Measurements from ENCODE around the gene TTC38.
"Not testable (repeated sequence)": the region's sequence is repeated elsewhere in the genome, so short reads cannot be mapped to it uniquely, and the experiment has no call there.

Gene TTC38

GRCh38 chr22:46297151-46297812 lies 29.5 kb downstream of the TTC38 start:
- peak; percentile 68 for DNase-seq

- DNase-seq, result no peak
Measured at GRCh38 chr22:46299101-46299500, 31.3 kb downstream of the TTC38 start.

DNA sequence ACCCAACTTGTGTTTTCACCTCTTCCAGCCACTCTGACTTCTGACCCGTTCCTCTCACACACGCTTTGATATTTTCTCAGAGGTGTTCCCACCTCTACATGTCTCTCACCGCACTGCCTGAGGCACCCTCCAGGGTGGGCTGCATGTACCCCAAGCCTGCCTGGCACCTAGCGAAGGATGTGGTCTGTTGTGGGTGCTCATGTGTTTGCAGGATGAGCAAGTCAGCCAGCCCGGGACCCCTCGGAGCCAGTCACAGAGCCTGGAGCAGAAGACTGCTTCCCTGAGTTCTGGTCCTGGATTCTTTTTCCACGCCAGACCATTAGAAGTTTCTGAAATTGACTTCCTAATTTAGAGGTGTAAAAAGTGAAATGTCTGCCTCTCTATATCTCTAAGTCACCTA lies 32.7 kb downstream of the TTC38 start:
- no peak for DNase-seq

DNA sequence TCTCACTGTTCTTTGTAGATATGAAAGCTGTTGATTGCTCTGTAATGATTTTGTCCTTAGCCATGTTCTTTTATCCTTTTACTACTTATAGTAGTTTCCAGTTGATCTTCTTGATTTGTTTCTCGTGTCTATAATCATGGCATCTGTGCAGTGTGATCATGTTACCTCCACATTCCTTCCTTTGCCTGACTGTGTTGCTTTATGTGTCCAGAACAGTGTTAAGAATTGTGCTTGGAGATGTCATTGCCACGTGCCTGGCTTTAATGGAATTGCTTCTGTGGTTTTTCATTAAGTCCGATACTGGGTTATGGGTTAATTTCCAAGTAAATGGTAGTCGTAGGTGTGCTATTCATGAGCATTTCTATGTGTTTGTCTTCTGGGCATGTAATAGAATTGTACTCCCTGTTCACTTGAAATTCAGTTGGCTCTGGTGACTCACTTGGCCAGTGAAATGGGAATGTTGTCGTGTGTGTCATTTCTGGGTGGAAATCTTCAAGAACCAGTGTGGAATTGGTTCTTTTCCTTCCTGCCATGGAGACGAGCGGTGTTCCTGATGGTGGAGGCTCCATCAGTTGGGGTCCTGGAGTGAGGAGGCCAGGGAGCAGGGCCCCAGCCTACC lies 35.6 kb downstream of the TTC38 start:
- peak; percentile 28 for DNase-seq

DNA sequence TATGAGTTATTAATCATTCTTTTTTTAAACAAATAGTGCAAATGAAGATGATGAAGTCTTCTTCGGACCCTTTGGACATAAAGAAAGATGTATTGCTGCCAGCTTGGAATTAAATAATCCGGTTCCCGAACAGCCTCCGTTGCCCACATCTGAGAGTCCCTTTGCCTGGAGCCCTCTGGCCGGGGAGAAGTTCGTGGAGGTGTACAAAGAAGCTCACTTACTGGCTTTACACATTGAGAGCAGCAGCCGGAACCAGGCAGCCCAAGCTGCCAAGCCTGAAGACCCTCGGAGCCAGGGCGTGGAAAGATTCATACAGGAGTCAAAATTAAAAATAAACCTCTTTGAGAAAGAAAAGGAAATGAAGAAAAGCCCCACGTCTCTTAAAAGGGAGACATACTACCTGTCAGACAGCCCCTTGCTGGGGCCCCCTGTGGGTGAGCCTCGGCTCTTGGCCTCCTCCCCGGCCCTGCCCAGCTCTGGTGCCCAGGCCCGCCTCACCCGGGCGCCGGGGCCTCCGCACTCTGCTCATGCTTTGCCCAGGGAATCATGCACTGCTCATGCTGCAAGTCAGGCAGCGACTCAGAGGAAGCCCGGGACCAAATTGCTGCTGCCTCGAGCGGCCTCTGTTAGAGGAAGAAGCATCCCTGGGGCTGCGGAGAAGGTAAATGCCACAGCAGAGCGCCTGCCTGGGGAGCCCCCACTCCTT lies 40.6 kb downstream of the TTC38 start:
- no peak for DNase-seq

- no peak for DNase-seq
Measured at GRCh38 chr22:46309526-46310085, 41.8 kb downstream of the TTC38 start.

DNA sequence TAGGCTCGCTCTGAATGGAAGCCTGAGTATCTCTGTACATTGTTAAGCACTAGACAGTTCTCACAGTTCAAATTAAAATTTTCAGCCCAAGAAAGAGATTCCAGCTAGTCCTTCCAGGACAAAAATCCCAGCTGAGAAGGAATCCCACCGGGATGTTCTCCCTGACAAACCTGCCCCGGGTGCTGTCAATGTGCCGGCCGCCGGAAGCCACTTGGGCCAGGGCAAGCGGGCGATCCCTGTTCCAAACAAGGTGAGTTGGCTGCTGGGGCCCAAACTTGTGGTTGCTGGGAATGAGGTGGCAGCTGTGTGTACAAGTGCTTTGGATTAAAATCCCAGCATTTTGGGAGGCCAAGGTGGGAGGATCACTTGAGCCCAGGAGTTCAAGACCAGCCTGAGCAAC lies 44.2 kb downstream of the TTC38 start:
- DNase-seq, result no peak

DNA sequence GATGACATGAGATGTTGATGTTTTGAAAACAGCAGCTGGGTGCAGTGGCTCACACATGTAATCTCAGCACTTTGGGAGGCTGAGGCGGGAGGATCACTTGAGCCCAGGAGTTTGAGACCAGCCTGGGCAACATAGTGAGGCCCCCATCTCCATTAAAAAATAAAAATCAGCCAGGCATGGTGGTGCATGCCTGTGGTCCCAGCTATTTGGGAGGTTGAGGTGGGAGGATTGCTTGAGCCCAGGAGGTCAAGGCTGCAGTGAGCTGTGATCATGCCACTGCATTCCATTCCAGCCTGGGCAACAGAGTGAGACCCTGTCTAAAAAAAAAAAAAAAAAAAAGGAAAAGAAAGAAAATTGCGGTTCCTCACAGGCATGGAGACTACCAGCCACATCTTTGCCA lies 45.0 kb downstream of the TTC38 start:
- not testable (repeated sequence) for DNase-seq

DNA sequence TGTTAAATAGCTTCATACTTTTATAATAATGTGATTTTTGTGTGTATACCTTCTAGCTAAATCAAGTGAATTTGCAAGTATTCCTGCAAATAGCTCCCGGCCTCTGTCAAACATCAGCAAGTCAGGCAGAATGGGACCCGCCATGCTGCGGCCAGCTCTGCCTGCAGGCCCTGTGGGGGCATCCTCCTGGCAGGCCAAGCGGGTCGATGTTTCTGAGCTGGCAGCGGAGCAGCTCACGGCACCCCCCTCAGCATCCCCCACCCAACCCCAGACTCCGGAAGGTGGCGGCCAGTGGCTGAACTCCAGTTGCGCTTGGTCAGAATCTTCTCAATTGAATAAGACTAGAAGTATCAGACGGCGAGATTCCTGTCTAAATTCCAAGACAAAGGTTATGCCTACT lies 48.2 kb downstream of the TTC38 start:
- no peak for DNase-seq

DNA sequence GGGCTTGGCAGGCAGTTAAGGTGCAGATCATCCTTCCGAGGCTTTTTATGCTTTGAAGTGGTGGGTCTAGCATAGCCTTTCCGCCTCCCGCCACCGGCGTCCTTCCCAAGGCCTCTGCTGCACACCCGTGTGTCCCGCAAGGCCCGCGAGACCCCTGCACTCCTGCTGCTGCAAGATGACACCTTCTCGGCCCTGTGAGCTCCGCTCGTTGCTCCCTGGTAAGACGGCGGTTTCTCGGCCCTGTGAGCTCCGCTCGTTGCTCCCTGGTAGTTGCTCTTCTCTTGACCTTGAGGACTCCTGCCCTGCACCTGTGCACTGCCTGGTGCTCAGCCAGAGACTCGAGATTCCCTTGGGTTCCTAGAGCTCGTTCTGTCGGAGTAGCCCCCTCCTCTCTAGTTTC lies 49.8 kb downstream of the TTC38 start:
- DNase-seq, result no peak

DNA sequence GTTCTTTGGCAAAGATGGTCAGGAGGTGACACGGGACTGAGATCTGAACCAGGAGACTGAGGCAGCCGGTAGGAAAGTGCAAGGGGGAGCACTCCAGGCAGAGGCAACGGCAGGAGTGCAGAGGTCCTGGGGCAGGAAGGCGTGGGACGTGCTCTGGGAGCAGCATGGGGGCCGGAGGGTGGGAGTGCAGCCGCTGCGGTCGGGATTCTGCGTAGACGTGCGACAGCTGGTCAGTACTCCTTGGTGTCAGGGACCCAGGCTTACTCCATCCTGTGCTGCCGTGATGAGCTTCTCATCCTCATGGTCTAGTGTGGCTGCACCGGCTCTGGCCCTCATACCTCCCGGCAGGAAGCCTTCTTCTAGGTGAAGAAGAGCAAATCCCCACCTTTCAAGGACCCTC lies 50.8 kb downstream of the TTC38 start:
- no peak for DNase-seq

DNA sequence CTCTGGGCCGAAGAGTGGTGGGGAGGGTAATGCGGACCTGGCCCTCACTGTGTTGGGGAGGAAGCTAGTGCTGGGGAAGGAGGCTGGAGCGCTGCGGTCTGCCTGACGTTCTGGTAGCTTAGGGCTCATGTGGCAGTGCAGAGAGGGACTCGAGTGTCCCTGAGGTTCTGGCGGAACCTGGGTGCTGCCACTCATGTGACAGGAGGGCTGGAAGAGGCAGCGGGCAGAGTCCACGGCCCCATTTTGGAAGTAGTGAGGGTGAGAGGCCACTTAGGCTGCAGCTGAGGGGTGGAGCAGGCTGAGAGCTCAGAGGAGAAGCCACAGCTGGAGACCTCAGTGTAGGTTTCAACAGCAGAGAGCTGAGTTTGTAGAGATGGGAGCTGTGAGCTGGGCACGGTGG lies 51.5 kb downstream of the TTC38 start:
- no peak for DNase-seq

DNA sequence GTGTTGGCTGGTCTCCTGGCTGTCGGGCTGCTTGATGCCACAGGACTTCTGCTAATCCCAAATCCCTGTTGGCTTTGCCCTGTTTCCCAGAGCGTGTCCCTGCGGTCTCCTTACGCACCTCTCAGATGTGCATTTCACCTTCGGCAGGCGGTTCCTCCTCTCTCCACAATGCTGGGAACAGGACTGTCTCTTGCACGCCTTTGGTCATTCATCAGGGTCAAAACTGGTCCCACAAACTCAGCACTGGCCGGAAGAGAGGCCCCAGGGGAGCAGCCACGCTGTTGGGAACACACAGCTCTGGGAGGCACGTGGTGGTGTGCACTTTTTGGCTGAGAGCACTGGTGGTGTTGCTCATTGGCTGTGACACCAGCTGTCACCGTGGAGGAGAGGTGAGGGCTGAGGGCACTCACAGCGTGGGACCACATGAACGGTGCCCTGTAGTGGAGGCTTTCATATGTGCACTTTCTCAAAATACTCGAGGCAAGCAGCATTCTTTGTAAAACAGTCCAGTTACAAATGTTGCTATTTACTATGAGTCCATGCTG lies 52.4 kb downstream of the TTC38 start:
- DNase-seq, result no peak

DNA sequence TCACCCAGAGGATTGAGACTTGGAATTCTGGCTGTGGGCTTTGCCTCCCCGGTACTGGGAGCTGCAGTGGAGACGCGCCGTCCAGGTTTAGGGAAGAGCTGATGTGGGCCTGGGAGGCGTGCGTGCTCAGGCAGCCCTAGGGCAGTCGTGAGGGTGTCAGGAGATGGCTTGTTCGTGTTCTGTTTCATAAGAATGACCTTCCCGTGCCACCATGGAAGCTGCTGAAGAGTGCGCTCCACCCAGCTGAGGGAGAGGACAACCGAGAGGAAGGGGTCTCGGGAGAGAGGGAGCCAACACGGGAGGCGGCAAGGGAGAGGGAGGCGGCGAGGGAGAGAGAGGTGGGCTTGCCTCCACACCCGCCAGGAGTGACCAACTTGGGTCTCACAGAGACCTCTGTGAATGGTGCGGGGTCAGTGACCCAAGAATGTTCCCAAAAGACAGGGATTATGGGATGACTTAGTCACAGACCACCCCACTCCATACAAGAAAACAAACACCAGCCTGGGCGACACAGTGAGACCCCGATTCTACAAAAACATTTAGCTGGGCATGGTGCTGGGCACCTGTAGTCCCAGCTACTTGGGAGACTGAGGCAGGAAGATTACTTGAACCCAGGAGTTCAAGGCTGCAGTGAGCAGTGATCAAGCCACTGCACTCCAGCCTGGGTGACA lies 53.0 kb downstream of the TTC38 start:
- DNase-seq, result no peak

DNA sequence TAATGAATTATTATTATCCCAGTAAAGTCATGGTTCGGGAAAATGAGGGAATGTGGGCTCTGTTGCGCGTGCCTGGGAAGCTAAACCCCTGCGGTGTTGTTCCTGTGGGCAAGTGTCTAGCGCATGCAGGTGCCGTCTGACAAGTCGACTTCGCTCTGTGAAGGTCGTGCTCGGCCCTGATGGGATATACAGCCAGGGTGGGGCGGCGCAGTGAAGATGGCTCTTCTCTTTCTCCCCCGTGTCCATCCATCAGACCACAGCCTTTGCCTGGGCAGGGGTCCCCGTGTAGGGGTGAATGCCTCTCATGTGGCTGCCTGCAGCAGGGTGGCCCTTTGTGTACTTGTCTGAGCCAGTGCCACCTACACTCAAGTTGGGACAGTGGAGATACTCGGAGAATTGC lies 54.9 kb downstream of the TTC38 start:
- no peak for DNase-seq

DNA sequence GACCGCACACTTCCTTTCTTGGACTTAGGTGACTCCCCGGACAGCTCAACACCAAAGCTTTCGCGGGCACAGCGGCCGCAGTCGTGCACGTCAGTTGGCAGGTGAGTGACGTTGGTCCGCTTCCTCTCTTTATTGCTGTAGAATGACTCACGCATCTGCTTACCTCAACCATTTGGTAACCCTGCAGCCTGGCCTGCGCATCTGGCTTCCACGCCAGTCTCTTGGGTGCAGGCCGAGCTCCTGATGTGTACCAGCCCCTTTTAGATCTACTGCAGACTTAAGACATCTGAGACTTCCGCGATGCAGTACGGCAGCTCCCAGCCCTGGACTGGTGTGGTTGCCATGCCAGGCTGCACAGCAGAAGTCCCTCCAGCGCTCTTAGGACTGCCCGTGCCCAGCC lies 55.4 kb downstream of the TTC38 start:
- DNase-seq, result no peak

GRCh38 chr22:46326066-46326680 lies 58.4 kb downstream of the TTC38 start:
- no peak for DNase-seq

DNA sequence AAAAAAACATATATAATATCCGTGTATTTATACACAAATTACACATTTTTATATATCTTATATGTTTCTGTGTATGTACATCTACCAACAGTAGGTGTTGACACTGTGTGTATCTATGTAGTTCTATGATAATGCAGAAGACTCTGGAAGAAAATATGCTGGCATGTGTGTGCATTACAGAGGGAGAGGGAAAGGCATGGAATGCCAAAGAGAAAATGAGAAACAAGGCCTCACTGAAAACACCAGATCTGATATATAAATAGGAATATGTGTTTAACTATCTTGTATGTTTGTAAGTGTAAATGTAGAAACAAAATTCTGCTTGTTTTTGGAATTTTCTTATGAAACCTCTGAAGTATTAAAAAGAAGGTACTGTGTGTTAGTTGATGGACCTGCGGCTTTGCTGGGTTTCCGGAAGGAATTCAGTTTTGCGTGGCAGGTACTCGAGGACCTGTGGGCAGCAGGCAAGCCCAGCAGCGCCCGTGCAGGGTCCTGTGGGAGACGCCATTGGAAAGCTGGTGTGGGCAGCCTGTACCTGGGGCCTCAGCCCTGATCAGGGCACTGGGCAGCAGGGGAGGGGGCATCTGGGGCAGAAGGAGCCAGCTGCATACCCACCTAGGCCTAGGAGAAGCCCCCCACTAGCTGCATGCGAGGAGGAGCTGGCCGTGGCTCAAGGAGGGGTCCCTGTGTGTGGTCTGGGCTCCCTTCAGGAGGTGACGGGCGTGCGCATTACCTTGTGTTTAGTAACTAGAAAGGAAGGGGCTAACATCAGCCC lies 60.1 kb downstream of the TTC38 start:
- DNase-seq, result no peak

DNA sequence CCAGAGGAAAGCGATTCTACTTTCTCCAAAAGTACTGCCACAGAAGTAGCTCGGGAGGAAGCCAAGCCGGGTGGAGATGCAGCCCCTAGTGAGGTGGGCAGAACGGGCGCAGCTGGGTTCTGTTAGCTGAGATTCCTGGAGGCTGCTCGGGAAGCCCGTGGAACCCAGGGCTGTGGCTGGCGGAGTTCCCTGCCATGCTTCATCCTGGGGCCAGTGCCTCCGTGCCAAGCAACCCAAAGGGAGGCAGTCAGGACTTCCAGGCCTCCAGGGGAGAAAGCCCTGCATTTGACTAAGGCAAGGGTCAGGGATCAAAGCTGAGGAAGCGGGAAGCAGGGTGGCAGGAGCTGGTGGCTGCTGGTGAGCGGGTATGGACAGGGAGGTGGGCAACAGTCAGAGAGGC lies 61.0 kb downstream of the TTC38 start:
- DNase-seq, result no peak

DNA sequence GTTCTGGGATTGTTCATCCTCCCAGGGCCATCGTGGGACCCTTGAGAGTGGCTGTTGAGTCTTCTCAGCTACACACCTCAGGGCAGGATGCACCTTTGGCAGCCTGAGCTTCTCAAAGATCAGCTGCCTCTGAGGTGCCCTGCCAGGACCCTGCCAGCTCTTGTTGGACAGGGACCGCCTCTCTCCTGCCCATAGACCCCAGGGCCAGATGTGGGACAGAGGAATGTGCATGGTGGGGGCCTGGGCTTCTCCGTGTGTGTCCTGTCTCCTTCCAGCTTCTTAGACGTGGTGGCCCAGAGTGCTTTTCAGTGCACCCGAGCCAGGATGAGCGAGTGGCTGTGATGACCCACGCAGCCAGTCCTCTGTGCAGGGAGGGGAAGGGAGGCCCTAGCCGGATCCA lies 61.8 kb downstream of the TTC38 start:
- DNase-seq, result no peak

DNA sequence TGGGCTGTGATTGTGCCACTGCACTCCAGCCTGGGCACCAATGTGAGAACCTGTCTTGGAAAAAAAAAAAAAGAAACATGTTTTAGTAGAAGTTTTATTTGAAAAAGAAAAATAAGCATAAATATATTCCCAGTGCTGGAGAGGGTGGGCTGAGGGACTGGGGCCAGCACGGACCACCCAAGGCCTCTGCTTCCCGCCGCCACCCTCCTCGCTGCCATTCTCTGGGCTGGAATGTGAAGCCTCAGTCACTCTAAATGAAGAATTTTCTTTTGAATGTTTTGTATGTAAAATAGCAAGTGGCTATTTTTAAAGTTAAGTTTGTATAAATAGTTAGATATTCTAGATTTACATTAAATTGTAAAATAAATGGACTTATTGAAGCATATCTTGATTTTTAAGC lies 62.6 kb downstream of the TTC38 start:
- DNase-seq, result no peak

DNA sequence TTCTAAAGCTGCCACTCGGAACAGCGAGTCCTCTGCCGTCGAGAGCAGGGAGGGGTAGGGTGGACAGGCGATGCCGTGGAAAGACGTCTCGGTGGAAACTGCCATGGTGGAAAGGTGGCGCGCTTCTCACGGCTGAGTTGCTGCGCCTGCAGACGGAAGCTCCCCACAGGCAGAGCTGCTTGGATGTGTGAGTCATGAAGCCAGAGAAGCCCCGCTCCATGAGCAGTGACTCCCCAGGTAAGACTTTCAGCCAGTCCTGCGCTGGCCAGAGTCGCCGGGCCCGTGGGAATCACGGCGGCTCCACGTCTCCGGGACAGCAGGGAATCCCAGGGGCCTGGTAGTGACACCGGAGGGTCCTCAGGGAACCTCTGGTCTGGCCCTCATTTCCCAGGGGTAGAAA lies 63.7 kb downstream of the TTC38 start:
- no peak for DNase-seq
